Embryonic facial prominence (tissue), 1 donor: ENCODE results near the gene SEMA6D.

Experiments
- DNase-seq: peaks from one replicate; pipeline ENCODE4 v3.0.0-alpha.2; 2016; ENCODE audit errors: extremely low spot score

The SEMA6D gene

DNA sequence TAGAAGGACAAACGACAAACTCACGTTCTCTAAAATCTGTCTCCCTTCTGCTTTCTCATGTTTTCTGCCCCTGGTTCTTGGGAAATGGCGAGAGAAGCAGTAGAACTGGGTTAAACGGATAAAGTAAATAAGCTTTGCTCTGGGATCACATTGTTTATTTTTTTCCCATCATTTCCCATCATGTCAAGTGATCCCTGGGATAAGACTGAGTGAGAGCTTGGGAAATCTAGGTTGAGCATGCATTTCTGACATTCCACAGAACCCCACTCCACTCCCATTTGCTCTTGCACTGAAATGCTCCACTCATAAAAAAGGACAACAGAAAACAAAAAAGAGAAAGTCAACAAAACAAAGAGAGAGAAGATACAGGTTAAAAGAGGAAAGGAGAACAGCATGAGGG is 69.1 kb downstream of the SEMA6D start:
- no peak for DNase-seq

DNA sequence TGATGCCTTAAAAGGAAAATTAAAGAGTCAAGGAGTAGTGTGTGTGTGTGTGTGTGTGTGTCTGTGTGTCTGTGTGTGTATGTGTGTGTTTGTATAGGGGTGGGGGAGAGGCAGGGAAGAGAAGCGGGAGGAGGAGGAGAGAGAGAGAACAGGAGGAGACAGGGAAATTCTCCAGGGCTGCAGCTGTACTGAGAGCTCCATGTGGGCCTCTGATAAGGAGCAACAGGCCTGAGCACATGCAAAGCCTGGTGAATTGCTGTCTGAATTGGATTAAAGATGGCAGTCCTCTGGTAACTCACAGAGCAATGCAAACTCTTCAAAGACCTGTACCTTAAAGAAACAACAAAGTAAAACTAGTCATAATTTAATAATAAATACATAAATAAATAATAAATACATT is 70.6 kb downstream of the SEMA6D start:
- DNase-seq = no peak

DNA sequence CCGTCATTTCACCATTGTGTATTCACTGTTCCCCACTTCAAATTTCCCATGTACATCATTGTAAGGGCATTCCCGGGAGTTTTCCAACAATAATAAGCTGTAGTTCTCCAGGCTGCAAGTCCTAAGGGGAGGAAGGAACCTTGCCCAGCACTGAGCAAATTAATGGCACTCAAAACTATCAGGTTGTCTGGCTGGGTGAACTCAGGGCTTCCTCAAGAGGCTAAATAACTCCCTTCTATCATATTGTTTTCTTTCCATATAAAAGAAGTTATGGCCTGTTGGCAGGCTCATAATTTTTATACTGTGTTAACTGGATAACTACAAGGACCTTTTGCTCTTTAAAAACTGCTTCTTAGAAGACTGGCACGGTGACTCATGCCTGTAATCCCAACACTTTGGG is 71.4 kb downstream of the SEMA6D start:
- no peak for DNase-seq

GRCh38 chr15:47791161-47791560 is 73.9 kb downstream of the SEMA6D start:
- DNase-seq = no peak

DNA sequence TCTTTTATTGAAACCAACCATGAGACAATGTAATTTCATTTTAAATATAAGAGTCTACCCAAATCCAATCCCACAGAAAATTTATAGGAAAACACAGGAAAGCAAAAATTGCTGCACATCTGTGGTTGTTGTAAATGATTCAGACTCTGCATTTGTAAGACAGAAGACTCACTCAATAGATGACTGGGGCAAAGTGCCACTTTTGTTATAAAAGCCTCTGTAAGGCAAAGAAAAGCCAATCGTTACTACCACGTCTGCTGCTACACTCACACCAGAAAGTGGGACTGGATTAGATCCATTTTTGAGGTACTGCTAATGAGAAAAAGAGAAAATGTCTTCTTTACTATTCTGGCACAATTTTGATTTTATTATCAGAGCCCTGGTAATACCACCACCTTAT is 74.9 kb downstream of the SEMA6D start:
- no peak for DNase-seq

GRCh38 chr15:47794252-47794914 is 77.1 kb downstream of the SEMA6D start:
- no peak for DNase-seq

DNA sequence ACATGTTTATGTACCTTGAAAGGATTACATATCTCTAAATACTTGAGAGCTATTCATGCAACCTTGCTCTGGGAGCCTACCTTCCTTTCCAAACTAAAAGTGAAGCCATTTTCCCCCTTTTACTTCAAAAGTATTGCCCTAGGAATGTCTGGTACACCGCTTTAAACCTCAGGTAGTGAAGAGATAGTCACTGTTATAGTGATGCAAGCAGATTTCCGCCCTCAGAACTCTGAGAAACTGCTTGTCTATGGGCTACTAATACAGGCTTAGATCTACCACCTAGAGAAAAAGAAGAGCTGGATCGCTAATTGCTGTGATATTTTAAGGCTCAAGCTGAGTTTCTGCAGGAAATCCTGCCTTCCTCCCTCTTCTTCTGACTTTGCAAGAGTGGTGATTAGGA is 78.6 kb downstream of the SEMA6D start:
- DNase-seq = no peak

DNA sequence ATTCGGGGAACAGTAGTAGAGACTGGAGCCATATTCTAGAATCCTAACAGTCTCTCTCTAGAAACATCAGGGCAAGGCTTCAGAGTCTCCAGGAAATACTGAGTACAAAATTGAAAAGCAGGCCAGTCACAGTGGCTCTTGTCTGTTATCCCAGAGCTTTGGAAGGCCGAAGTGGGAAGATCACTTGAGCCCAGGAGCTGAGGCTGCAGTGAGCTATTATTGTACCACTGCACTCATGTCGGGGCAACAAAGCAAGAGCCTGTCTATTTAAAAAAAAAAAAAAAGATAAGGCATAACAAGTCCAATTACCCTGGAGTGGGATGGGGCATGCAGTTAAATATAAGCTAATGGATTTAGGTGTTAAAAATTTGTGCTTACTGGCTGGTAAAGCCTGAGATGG is 79.0 kb downstream of the SEMA6D start:
- no peak for DNase-seq

DNA sequence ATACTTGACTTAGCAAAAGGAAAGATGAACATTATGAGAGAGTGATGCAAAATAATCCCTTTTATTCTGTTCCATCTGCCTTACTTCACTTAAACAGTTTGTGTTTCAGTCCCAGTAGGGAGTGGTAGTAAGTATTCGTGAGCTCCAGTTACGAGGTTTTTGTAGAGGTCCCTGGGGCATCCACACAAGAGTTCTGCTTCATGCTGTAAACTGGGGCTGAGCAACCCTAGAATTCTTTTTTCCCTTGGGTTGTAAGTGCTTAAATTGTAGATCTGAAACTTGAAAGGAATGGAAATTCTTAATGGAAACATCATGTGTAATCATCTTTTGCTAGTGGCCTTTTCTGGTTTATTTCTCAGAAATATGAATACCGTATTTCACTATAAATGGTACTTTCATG is 79.5 kb downstream of the SEMA6D start:
- DNase-seq = peak; percentile 59

GRCh38 chr15:47801522-47801921 is 84.2 kb downstream of the SEMA6D start:
- DNase-seq = no peak

- no peak for DNase-seq
Measured at GRCh38 chr15:47802216-47802615, 84.9 kb downstream of the SEMA6D start.

GRCh38 chr15:47803767-47804166 is 86.5 kb downstream of the SEMA6D start:
- no peak for DNase-seq

GRCh38 chr15:47804733-47805132 is 87.4 kb downstream of the SEMA6D start:
- DNase-seq = no peak

DNA sequence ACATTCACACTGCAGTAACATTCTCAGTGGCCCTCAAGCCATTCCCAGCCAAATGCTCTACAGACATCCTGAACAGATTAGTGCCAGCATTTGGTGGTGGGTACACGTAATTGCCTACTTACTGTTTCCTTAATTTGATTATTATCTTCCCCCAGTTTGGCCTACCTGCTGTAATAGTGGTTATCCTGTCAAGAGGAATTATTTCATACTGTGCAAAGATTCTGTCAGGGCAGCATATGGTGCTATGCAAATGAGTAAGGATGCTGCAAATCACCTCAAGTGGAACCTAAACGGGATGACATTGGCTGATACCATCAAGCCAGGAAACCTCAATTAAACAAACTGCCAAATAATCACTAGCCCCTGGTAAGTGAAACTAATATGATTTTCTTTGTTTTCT is 88.7 kb downstream of the SEMA6D start:
- no peak for DNase-seq

GRCh38 chr15:47811172-47811571 is 93.9 kb downstream of the SEMA6D start:
- DNase-seq = no peak

GRCh38 chr15:47812470-47812999 is 95.2 kb downstream of the SEMA6D start:
- no peak for DNase-seq

DNA sequence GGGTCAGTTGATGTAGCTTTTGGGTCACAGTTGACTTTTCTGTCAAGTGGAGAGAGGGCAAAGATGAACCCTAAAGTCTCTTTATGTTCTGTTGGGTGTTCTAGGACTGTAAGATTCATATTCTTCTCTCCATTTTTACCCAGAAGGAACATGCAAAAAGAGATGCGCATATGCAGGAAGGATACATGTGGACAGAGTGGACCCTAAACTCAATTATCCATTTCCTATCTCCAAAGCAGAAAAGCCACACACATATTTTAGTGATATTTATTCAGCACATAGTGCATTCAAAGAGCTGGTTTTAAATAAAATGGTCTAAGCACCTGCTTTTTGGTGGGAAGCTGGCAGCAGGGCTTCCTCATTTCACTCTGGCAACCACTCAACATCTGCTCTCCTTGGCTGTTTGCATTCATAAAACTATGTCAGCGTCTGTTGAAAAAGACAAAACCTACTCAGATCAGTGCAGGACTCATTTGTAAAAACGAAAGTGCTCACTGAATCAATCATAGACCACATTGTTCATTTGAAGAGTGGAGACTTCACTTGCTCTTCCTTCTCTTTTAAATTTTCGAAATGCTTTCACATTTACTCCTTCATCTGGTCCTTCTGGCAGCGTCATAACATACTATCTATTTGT is 96.6 kb downstream of the SEMA6D start:
- DNase-seq = no peak

DNA sequence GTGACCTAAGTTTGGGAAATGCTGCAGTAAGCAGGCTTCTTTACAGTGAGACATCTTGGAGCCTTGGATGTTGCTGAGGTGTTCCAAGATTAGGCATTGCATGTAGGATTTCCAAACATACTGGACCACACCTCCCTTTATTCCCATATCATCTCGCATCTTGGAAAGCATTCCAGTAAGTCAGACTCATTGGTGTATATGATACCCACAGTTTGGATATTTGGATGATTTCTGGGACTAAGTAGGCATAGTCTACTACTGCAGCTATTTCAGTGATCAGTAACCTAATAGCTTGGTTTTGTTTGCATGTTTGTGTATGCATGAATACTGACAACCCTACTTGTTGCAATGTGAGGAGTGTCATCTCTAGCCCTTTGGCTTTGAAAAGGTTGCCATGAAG is 97.3 kb downstream of the SEMA6D start:
- no peak for DNase-seq

- no peak for DNase-seq
Measured at GRCh38 chr15:47817969-47818548, 100.8 kb downstream of the SEMA6D start.

- DNase-seq = no peak
Measured at GRCh38 chr15:47819158-47819557, 101.9 kb downstream of the SEMA6D start.

- no peak for DNase-seq
Measured at GRCh38 chr15:47820057-47820746, 102.9 kb downstream of the SEMA6D start.

DNA sequence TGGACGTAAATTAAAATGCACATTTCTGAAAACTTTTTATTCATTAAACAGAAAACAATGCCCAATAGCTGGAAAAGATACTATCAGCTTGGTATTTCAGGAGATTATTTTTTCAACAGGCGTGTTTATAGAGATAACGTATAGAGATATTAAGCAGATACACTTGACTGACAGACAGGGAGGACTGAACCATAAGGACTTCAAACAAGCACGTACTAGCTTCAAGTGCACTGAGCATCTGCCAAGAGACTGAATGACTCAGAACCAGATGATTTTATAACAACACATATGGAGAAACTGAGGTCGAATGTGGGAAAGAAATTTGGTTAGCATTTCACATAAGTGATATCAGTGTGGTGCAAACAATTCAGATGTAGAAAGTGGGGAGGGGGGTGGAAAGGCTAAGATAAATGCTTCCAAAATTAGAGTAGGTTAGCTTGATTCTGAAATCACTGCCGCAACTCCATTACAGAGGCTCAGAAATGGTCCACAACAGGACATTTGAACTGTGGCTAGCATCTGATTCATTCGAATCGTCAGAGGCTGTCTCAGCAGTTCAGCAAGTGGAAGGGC is 103.5 kb downstream of the SEMA6D start:
- DNase-seq = peak; percentile 13
